Activated B cell treated with CpG ODN at 0.5 μM for 24 hours (primary cell): ENCODE data around the gene APLP2. TPM values are rescaled to one million over a fixed set of nuclear protein-coding genes. Genes with fewer than 3 reads are reported as not detected.

ENCODE experiments used
- ATAC-seq: fragments of 200-7000 bp; cut with Tn5 transposase; one replicate; pipeline ENCODE4 v1.10.0; 2021; ENCODE audit warnings: low read depth, mild to moderate bottlenecking, moderate library complexity
- CTCF ChIA-PET: fragments of 350-600 bp; sonication (Branson Sonifier 250); formaldehyde crosslinking; loops from one replicate; lab custom pipeline; 2021; ENCODE audit warnings: antibody characterized with exemption; lab: Charles Lee
- POLR2A ChIA-PET: fragments of 350-600 bp; sonication (Branson Sonifier 250); formaldehyde crosslinking; loops from one replicate; lab custom pipeline; 2021; ENCODE audit warnings: antibody characterized with exemption; lab: Charles Lee
- DNase-seq: peaks from one replicate; pipeline ENCODE4 v3.0.0; 2022
- H3K27ac Mint-ChIP-seq: one replicate; pipeline ENCODE4 v1.8.0; 2020; ENCODE audit warnings: mixed read lengths
- H3K27me3 Mint-ChIP-seq: one replicate; pipeline ENCODE4 v1.8.0; 2021; ENCODE audit warnings: mixed read lengths
- H3K36me3 Mint-ChIP-seq: one replicate; pipeline ENCODE4 v1.8.0; 2021; ENCODE audit warnings: low read depth, mixed read lengths
- H3K4me1 Mint-ChIP-seq: one replicate; pipeline ENCODE4 v1.8.0; 2021; ENCODE audit warnings: mixed read lengths
- H3K4me3 Mint-ChIP-seq: one replicate; pipeline ENCODE4 v1.8.0; 2020; ENCODE audit warnings: mild to moderate bottlenecking, mixed read lengths
- H3K9me3 Mint-ChIP-seq: one replicate; pipeline ENCODE4 v1.8.0; 2020; ENCODE audit warnings: mixed read lengths
- CTCF ChIP-seq: fragments of 200-600 bp; IDR thresholded peaks from one replicate; pipeline ENCODE4 v1.8.0; 2022; ENCODE audit warnings: antibody characterized with exemption, mild to moderate bottlenecking
- intact Hi-C: fragments of 100-400 bp; cut with micrococcal nuclease; formaldehyde crosslinking; loops from one replicate; pipeline ENCODE4 v1.15.1; 2024
- total RNA-seq: library from RNA; stranded (reverse); gene quantifications from 2 replicates; pipeline ENCODE4 v1.2.3, GENCODE V29; 2022

Gene APLP2
- total RNA-seq, 1 donor from 2014 or later = 50.8 TPM

DNA sequence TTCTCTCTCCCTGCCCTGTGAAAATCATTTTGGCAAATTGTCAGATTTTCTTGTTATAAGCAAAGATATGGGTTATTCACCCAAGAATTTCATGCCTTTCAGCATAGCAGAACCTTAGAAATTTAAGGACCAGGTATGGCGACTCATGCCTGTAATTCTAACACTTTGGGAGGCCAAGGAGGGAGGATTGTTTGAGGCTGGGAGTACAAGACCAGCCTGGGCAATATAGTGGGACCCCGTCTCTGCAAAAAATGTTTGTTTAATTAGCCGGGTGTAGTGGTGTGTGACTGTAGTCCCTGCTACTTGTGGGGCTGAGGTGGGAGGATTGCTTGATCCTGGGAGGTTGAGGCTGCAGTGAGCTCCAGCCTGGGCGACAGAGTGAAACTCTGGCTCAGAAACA lies 27.6 kb downstream of the APLP2 start:
- H3K27me3 Mint-ChIP-seq = no peaks in the 10 kb centered on the region
- no peak overlapping the region for H3K4me3 Mint-ChIP-seq
- TF ChIP-seq CTCF = no peak
- no peak overlapping the region for H3K27ac Mint-ChIP-seq
- H3K4me1 Mint-ChIP-seq = peaks cover 50% of the 10 kb centered on the region
- ATAC-seq (no peak), DNase-seq (no peak)
- POLR2A ChIA-PET = no interaction called here
- CTCF ChIA-PET = no interaction called here
- intact Hi-C loops = no loop called here
- no peaks in the 10 kb centered on the region for H3K9me3 Mint-ChIP-seq
- H3K36me3 Mint-ChIP-seq = no peaks in the 10 kb centered on the region

- no peak overlapping the region for H3K27ac Mint-ChIP-seq
- DNase-seq = no peak
These were observed 29.7 kb downstream of the APLP2 start for GRCh38 chr11:130099356-130099755.

GRCh38 chr11:130100381-130101095 lies 30.8 kb downstream of the APLP2 start:
- Mint-ChIP-seq H3K4me1 (peaks cover 36% of the 10 kb centered on the region), H3K9me3 (no peaks in the 10 kb centered on the region), H3K36me3 (no peaks in the 10 kb centered on the region), H3K27ac (no peak overlapping the region), H3K4me3 (no peak overlapping the region), H3K27me3 (no peaks in the 10 kb centered on the region)
- ChIA-PET CTCF (no interaction called here), POLR2A (no interaction called here)
- TF ChIP-seq CTCF = no peak
- ATAC-seq = no peak
- DNase-seq = no peak
- intact Hi-C loops = no loop called here

More at GRCh38 chr11:130099356-130099755, 29.7 kb downstream of the APLP2 start:
- POLR2A ChIA-PET = no interaction called here
- intact Hi-C loops = no loop called here
- no peaks in the 10 kb centered on the region for H3K9me3 Mint-ChIP-seq
- no peak overlapping the region for H3K4me3 Mint-ChIP-seq
- H3K4me1 Mint-ChIP-seq = peaks cover 48% of the 10 kb centered on the region
- no peaks in the 10 kb centered on the region for H3K27me3 Mint-ChIP-seq
- no peak for TF ChIP-seq CTCF
- no peaks in the 10 kb centered on the region for H3K36me3 Mint-ChIP-seq
- CTCF ChIA-PET = no interaction called here
- no peak for ATAC-seq

DNA sequence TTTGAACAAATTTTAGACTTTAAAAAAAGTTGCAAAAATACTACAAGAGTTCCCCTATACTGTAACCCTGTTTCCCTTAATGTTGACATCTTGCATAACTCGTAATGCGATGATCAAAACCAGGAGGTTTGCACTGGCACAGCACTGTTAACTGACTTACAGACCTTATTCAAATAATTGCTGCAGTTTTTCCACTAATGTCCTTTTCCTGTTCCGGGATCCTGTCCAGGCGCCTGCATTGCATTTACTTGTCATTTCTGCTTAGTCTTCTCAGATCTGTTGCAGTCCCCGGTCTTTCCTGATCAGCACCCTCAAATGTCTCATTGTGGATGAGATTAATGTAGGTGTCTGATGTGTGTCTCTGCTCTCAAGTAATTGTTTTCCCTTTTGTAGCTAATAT lies 32.0 kb downstream of the APLP2 start:
- intact Hi-C loops = loop anchor here (2.0 kb wide), 1 partner anchor 15 kb away; no protein-coding TSS in a partner anchor
- DNase-seq (no peak), ATAC-seq (no peak)
- H3K36me3 Mint-ChIP-seq = no peaks in the 10 kb centered on the region
- ChIA-PET POLR2A (no interaction called here), CTCF (no interaction called here)
- H3K9me3 Mint-ChIP-seq = no peaks in the 10 kb centered on the region
- TF ChIP-seq CTCF = no peak
- no peaks in the 10 kb centered on the region for H3K27me3 Mint-ChIP-seq
- H3K27ac Mint-ChIP-seq = no peak overlapping the region
- no peak overlapping the region for H3K4me3 Mint-ChIP-seq
- peaks cover 36% of the 10 kb centered on the region for H3K4me1 Mint-ChIP-seq

GRCh38 chr11:130102301-130103249 lies 32.9 kb downstream of the APLP2 start:
- no peaks in the 10 kb centered on the region for H3K9me3 Mint-ChIP-seq
- DNase-seq (no peak), ATAC-seq (no peak)
- H3K36me3 Mint-ChIP-seq = peaks cover 5% of the 10 kb centered on the region
- no peak overlapping the region for H3K4me3 Mint-ChIP-seq
- no peaks in the 10 kb centered on the region for H3K27me3 Mint-ChIP-seq
- ChIA-PET POLR2A (no interaction called here), CTCF (no interaction called here)
- H3K27ac Mint-ChIP-seq = no peak overlapping the region
- intact Hi-C loops = loop anchor here (2.0 kb wide), 1 partner anchor 16 kb away; no protein-coding TSS in a partner anchor
- no peak for TF ChIP-seq CTCF
- H3K4me1 Mint-ChIP-seq = peaks cover 28% of the 10 kb centered on the region
